Esophagus muscularis mucosa (tissue), 4 donors: ENCODE data around the gene AFAP1. TPM values are rescaled to one million over a fixed set of nuclear protein-coding genes. Genes with fewer than 3 reads are reported as not detected.
A peak's percentile ranks its signal among the peaks of the same experiment; 100 is the strongest.

Experiments used
- DNase-seq: peaks from one replicate; pipeline ENCODE4 v3.0.0-alpha.2; 2017; ENCODE audit errors: extremely low spot score
- H3K27ac ChIP-seq, 4 donors: fragments of 200-600 bp; sonication (generic); replicated peaks in 1 of 4; 1 replicate in 3 of 4; 2 replicates in 1 of 4; pipeline ENCODE4 v1.5.1; 2016 to 2019; ENCODE audit warnings: mild to moderate bottlenecking in 1 of 4
- H3K27me3 ChIP-seq, 4 donors: fragments of 200-600 bp; sonication (generic); one replicate each; pipeline versions ENCODE4 v1.5.1 to v1.6.0; 2016 to 2019
- H3K36me3 ChIP-seq, 4 donors: fragments of 200-600 bp; sonication (generic); one replicate each; pipeline ENCODE4 v1.5.1; 2016 to 2019
- H3K4me1 ChIP-seq, 4 donors: fragments of 200-600 bp; sonication (generic); one replicate each; pipeline ENCODE4 v1.5.1; 2016 to 2019
- H3K4me3 ChIP-seq, 4 donors: fragments of 200-600 bp; sonication (generic); 1 replicate in 2 of 4; 2 replicates in 2 of 4; pipeline ENCODE4 v1.5.1; 2016 to 2019; ENCODE audit warnings: mild to moderate bottlenecking in 4 of 4, moderate library complexity in 1 of 4
- H3K9me3 ChIP-seq, 4 donors: fragments of 200-600 bp; sonication (generic); 1 replicate in 3 of 4; 2 replicates in 1 of 4; pipeline ENCODE4 v1.5.1; 2016 to 2019
- EP300 ChIP-seq: sonication (generic); formaldehyde crosslinking; IDR thresholded peaks from one replicate; pipeline ENCODE4 v1.6.1; 2017; ENCODE audit warnings: antibody characterized with exemption
- POLR2A ChIP-seq: fragments of 450-650 bp; IDR thresholded peaks from one replicate; pipeline ENCODE4 v1.6.1; 2017; ENCODE audit warnings: antibody characterized with exemption, moderate library complexity, mild to moderate bottlenecking, low read depth
- POLR2AphosphoS5 ChIP-seq, 2 donors: sonication (generic); formaldehyde crosslinking; IDR thresholded peaks; one replicate each; pipeline ENCODE4 v1.6.1; 2017; ENCODE audit warnings: antibody characterized with exemption in 2 of 2
- WGBS: methylation state at CpG from one replicate; pipeline ENCODE4 v1.1.5; 2018; 5-methylcytosine and 5-hydroxymethylcytosine counted together
- intact Hi-C: fragments of 100-400 bp; cut with DNase I; formaldehyde crosslinking; loops from one replicate; pipeline ENCODE4 v1.15.1; 2023
- total RNA-seq, 4 donors: library from RNA; depleted of rRNA; stranded (reverse); fragments of >200 nt; gene quantifications; one replicate each; pipeline versions ENCODE4 v1.1.0 to v1.2.1, GENCODE V29; 2016
- TF ChIP-seq, protein P1 (sequence below), 3 experiments: fragments of 200-600 bp in 2 of 3; fragments of 450-650 bp in 1 of 3; sonication (generic) in 2 of 3; IDR thresholded peaks; one replicate each; pipeline ENCODE4 v1.5.1; 2017 to 2019; ENCODE audit warnings: antibody characterized with exemption in 3 of 3, mild to moderate bottlenecking in 2 of 3, moderate library complexity in 1 of 3

AFAP1 gene
- total RNA-seq, 4 donors from 2014 or later, result 37.8 to 71.3 (median 50.9) TPM

DNA sequence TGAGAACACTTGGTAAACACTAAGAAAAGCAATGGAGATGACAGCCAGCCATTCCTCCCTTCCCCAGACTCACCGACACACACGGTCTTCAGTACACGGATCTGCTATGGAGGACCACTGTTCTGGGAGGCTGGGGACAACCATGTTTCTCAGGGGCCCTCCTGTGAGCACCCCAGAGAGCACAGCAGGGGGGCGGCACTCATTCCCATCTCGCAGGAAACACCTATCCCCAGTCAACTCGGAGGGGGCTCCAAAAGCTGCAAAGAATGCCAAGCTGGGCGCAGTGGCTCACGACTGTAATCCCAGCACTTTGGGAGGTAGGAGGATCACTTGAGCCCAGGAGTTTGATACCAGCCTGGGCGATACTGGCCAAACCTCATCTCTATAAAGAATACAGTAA is 172.1 kb downstream of the AFAP1 start:
- Histone ChIP-seq H3K27ac (no peak overlapping the region), H3K4me1 (peaks cover 8 to 60% (median 49%) of the 10 kb centered on the region in 4 donors), H3K36me3 (peaks cover 15 to 90% (median 69%) of the 10 kb centered on the region in 4 donors), H3K27me3 (no peaks in the 10 kb centered on the region), H3K4me3 (no peak overlapping the region), H3K9me3 (no peaks in the 10 kb centered on the region)
- 86% methylated on average over 9 of the region's 9 CpGs for WGBS
- no peak for TF ChIP-seq EP300
- TF ChIP-seq, protein P1, sequence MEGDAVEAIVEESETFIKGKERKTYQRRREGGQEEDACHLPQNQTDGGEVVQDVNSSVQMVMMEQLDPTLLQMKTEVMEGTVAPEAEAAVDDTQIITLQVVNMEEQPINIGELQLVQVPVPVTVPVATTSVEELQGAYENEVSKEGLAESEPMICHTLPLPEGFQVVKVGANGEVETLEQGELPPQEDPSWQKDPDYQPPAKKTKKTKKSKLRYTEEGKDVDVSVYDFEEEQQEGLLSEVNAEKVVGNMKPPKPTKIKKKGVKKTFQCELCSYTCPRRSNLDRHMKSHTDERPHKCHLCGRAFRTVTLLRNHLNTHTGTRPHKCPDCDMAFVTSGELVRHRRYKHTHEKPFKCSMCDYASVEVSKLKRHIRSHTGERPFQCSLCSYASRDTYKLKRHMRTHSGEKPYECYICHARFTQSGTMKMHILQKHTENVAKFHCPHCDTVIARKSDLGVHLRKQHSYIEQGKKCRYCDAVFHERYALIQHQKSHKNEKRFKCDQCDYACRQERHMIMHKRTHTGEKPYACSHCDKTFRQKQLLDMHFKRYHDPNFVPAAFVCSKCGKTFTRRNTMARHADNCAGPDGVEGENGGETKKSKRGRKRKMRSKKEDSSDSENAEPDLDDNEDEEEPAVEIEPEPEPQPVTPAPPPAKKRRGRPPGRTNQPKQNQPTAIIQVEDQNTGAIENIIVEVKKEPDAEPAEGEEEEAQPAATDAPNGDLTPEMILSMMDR (IDR thresholded peaks at IDR 0.05), result no peak
- TF ChIP-seq POLR2A, result no peak
- no peak for TF ChIP-seq POLR2AphosphoS5 (IDR thresholded peaks at IDR 0.05)
- intact Hi-C loops, result no loop called here
- DNase-seq, result no peak

DNA sequence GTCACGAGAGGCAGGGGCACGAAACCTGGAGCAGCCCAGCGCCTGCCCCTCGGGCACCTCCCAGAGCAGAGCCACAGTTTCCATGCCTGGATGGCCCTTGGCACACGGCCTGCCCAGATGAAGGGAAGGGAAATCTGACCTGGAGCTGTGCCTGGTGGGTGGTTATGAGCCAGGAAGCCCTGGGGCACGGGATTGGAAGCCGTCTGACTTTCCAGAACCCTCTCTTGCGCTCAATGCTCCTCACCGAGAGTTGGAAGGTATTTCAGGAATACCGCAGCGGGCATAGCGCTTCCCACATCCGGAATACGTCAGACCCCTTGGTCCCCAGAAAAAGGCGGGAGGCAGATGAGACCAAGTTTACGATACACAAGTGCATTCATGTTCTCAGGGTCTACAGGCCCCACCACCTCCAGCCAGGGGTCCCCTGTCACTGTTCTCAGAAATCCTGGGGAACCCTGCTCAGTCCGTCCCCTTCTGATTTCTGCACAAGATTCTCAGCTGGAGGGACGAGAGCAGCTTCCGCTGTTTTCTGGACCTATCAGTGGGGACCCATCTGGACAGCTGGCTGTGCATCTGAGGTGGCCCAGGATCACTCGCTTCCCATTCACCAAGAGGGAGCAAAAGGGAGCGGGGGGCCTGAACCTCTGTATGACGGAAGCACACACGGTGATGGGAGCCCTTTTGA is 172.9 kb downstream of the AFAP1 start:
- TF ChIP-seq POLR2AphosphoS5 (IDR thresholded peaks at IDR 0.05) (peak; percentile 5 to 11), EP300 (no peak), POLR2A (no peak)
- TF ChIP-seq, protein P1 (IDR thresholded peaks at IDR 0.05), result no peak
- Histone ChIP-seq H3K36me3 (peaks cover 15 to 87% (median 64%) of the 10 kb centered on the region in 4 donors), H3K9me3 (no peaks in the 10 kb centered on the region), H3K27me3 (no peaks in the 10 kb centered on the region), H3K4me1 (peaks cover 7 to 57% (median 45%) of the 10 kb centered on the region in 4 donors), H3K27ac (peak overlapping the region in 3 of 4 donors; percentile 12 to 47 (median 31)), H3K4me3 (no peak overlapping the region)
- intact Hi-C loops, result no loop called here
- DNase-seq, result no peak
- WGBS, result 97% methylated on average over 7 of the region's 23 CpGs

DNA sequence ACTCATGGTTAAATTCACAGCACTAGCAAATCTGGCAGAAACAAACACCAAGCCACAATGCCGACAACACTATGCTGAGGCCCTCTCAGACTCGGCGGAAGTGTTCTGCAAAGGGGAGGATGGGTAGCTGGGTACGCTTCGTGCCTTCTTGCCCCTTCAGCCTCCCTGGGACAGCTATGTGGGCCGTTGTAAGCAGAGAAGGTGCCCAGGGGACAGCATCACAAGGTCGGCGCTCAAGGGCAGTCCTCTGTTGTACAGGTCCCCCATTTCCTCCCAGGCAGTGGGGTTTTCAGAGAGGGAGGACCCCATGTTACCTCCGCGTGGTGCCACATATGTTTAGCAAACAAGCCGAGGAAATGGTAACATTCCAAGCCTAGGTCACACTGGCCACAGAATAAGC is 173.6 kb downstream of the AFAP1 start:
- Histone ChIP-seq H3K9me3 (no peaks in the 10 kb centered on the region), H3K4me1 (peaks cover 7 to 57% (median 46%) of the 10 kb centered on the region in 4 donors), H3K4me3 (no peak overlapping the region), H3K27ac (peak overlapping the region in 3 of 4 donors; percentile 8 to 47 (median 31)), H3K27me3 (no peaks in the 10 kb centered on the region), H3K36me3 (peaks cover 15 to 87% (median 61%) of the 10 kb centered on the region in 4 donors)
- WGBS, result 84% methylated on average over 11 of the region's 11 CpGs
- intact Hi-C loops, result no loop called here
- no peak for DNase-seq
- no peak for TF ChIP-seq POLR2A
- TF ChIP-seq EP300, result no peak
- no peak for TF ChIP-seq POLR2AphosphoS5 (IDR thresholded peaks at IDR 0.05)
- TF ChIP-seq, protein P1 (IDR thresholded peaks at IDR 0.05), result no peak

DNA sequence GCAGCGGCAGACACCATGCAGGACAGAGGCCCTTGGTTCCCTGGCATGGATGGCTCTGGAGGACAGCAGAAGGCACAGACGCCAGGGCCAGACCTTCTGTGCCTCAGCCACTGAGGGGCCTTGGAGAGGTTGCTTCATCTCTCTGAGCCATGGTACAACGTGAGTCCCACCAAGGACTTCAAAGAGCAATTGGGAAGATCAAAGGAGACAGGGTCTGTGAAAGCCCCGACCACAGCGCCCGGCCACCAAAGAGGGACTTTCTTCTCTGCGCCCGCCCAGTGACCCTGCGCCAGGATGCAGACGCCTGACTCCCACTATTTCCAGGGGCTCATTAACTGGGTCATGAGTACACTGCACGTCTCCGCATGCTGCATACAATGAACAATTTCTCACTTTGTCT is 174.0 kb downstream of the AFAP1 start:
- Histone ChIP-seq H3K4me3 (no peak overlapping the region), H3K27me3 (no peaks in the 10 kb centered on the region), H3K27ac (peak overlapping the region in 1 of 4 donors; percentile 8), H3K9me3 (no peaks in the 10 kb centered on the region), H3K36me3 (peaks cover 15 to 87% (median 59%) of the 10 kb centered on the region in 4 donors), H3K4me1 (peaks cover 7 to 53% (median 44%) of the 10 kb centered on the region in 4 donors)
- 83% methylated on average over 8 of the region's 12 CpGs for WGBS
- TF ChIP-seq POLR2AphosphoS5 (IDR thresholded peaks at IDR 0.05) (no peak), EP300 (no peak), POLR2A (no peak)
- TF ChIP-seq, protein P1 (IDR thresholded peaks at IDR 0.05), result no peak
- no peak for DNase-seq
- intact Hi-C loops, result no loop called here
